Measurements from ENCODE around the gene DNAJB8.

GRCh38 chr3:128458746-128459460 is 7.8 kb downstream of the DNAJB8 start:
- TF ChIP-seq ZNF232 (CRISPR knock-in tag; IDR thresholded peaks at IDR 0.05) (no peak), EZH2 (IDR thresholded peaks at IDR 0.05; ENCODE audit: borderline replicate concordance, low read depth, low read length) (no peak), ZNF707 (CRISPR knock-in tag; conservative IDR thresholded peaks at IDR 0.05) (no peak), NCOA2 (IDR thresholded peaks at IDR 0.05; ENCODE audit: partially characterized antibody in 2 of 2) (no peak), SAP30 (IDR thresholded peaks at IDR 0.05; ENCODE audit: borderline replicate concordance, insufficient read depth, low read depth, low read length, poor library complexity, severe bottlenecking) (no peak)
- TF ChIP-seq, protein P1, sequence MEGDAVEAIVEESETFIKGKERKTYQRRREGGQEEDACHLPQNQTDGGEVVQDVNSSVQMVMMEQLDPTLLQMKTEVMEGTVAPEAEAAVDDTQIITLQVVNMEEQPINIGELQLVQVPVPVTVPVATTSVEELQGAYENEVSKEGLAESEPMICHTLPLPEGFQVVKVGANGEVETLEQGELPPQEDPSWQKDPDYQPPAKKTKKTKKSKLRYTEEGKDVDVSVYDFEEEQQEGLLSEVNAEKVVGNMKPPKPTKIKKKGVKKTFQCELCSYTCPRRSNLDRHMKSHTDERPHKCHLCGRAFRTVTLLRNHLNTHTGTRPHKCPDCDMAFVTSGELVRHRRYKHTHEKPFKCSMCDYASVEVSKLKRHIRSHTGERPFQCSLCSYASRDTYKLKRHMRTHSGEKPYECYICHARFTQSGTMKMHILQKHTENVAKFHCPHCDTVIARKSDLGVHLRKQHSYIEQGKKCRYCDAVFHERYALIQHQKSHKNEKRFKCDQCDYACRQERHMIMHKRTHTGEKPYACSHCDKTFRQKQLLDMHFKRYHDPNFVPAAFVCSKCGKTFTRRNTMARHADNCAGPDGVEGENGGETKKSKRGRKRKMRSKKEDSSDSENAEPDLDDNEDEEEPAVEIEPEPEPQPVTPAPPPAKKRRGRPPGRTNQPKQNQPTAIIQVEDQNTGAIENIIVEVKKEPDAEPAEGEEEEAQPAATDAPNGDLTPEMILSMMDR (IDR thresholded peaks at IDR 0.05 in 2 of 3, conservative IDR thresholded peaks at IDR 0.05 in 1 of 3; ENCODE audit: insufficient read depth in 2 of 3, low read depth in 1 of 3, low read length in 3 of 3): no peak
- TF ChIP-seq, protein P2, sequence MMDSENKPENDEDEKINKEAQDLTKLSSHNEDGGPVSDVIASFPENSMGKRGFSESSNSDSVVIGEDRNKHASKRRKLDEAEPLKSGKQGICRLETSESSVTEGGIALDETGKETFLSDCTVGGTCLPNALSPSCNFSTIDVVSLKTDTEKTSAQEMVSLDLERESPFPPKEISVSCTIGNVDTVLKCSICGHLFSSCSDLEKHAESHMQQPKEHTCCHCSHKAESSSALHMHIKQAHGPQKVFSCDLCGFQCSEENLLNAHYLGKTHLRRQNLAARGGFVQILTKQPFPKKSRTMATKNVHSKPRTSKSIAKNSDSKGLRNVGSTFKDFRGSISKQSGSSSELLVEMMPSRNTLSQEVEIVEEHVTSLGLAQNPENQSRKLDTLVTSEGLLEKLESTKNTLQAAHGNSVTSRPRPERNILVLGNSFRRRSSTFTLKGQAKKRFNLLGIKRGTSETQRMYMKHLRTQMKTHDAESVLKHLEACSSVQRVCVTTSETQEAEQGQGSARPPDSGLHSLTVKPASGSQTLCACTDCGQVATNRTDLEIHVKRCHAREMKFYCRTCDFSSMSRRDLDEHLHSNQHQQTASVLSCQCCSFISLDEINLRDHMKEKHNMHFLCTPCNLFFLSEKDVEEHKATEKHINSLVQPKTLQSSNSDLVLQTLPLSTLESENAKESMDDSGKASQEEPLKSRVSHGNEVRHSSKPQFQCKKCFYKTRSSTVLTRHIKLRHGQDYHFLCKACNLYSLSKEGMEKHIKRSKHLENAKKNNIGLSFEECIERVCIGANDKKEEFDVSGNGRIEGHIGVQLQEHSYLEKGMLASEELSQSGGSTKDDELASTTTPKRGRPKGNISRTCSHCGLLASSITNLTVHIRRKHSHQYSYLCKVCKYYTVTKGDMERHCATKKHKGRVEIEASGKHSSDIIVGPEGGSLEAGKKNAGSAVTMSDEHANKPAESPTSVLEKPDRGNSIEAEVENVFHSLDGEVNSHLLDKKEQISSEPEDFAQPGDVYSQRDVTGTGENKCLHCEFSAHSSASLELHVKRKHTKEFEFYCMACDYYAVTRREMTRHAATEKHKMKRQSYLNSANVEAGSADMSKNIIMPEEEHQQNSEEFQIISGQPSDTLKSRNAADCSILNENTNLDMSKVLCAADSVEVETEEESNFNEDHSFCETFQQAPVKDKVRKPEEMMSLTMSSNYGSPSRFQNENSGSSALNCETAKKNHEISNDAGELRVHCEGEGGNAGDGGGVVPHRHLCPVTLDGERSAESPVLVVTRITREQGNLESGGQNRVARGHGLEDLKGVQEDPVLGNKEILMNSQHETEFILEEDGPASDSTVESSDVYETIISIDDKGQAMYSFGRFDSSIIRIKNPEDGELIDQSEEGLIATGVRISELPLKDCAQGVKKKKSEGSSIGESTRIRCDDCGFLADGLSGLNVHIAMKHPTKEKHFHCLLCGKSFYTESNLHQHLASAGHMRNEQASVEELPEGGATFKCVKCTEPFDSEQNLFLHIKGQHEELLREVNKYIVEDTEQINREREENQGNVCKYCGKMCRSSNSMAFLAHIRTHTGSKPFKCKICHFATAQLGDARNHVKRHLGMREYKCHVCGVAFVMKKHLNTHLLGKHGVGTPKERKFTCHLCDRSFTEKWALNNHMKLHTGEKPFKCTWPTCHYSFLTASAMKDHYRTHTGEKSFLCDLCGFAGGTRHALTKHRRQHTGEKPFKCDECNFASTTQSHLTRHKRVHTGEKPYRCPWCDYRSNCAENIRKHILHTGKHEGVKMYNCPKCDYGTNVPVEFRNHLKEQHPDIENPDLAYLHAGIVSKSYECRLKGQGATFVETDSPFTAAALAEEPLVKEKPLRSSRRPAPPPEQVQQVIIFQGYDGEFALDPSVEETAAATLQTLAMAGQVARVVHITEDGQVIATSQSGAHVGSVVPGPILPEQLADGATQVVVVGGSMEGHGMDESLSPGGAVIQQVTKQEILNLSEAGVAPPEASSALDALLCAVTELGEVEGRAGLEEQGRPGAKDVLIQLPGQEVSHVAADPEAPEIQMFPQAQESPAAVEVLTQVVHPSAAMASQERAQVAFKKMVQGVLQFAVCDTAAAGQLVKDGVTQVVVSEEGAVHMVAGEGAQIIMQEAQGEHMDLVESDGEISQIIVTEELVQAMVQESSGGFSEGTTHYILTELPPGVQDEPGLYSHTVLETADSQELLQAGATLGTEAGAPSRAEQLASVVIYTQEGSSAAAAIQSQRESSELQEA (IDR thresholded peaks at IDR 0.05; ENCODE audit: low read depth): no peak

Data from K562 (cell line).